Measurements from ENCODE around the gene FTMT. TPM values are rescaled to one million over a fixed set of nuclear protein-coding genes. Genes with fewer than 3 reads are reported as not detected.

Gene FTMT
- not detected in 2 replicates for total RNA-seq

GRCh38 chr5:121851643-121852574 is at the start of gene FTMT:
FTMT (plus strand) TSS chr5:121851882; CDS start chr5:121851964, 82 bp downstream.

Other genes starting within 250 kb of the FTMT start
- gene SRFBP1, start 110.1 kb downstream of the FTMT start, total RNA-seq, result 7.2 and 9.6 TPM in 2 replicates
- 226 and 304 TPM in 2 replicates for gene LOX, start 226.4 kb downstream of the FTMT start, total RNA-seq